G401 (cell line): ENCODE measurements around the gene DNAJB6. TPM values are rescaled to one million over a fixed set of nuclear protein-coding genes. Genes with fewer than 3 reads are reported as not detected.

Experiments
- DNase-seq: peaks from one replicate; pipeline ENCODE4 v3.0.0-alpha.2; 2015; ENCODE audit warnings: low spot score
- in situ Hi-C: cut with HindIII; loops from 2 replicates; pipeline ENCODE4 v1.10.0; 2016; ENCODE audit warnings: low sequenced_read_pairs, mixed read lengths
- total RNA-seq: library from RNA; depleted of rRNA; stranded (reverse); fragments of >200 nt; shearing (Covaris generic); gene quantifications from 2 replicates; pipeline ENCODE4 v1.2.3, GENCODE V29; 2014; rRNA removed

The DNAJB6 gene
- total RNA-seq, result 85.9 and 115 TPM in 2 replicates

GRCh38 chr7:157336383-157337315 is at the start of gene DNAJB6:
DNAJB6 (plus strand) TSS chr7:157337004; CDS start chr7:157358573, 21,569 bp downstream.
- peak; percentile 90 for DNase-seq
- in situ Hi-C loops, result loop anchor here (10.0 kb wide), 1 partner anchor 218 kb away; no protein-coding TSS in a partner anchor

DNA sequence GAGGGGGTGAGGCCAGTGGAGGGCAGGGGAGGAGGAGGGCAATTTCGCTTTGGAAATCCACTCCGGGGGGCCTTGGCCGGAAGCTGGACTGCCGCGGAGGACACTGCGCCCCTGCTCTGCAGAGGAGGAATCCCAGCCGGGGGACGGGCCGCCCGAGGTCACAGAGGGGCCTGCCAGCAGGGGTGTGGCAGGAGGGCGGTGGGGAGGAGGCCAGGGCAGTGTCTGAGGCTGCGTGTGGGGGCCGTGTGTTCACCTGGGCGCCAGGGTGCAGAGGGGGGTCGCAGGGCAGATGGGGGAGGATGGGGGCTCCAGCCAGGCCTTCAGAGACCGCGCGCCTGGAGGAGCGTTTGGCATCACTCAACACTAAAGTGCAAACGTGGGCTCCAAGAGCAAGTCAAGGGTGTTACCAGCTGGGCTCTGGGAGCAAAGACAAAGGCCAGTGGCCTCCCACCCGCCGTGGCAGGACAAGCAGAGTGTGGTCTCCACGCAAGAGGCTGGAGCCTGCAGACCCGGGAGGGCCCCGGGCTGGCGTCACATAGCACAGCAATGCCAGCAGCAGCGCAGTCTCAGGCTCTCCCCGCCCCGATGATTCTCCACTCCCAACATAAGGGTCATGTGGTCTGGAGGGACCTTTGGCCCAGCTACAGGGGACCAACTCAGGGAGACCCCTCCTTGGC is 45.3 kb upstream of the DNAJB6 start:
- in situ Hi-C loops, result no loop called here
- no peak for DNase-seq

- no peak for DNase-seq
- in situ Hi-C loops, result no loop called here
Measured at GRCh38 chr7:157292258-157292657, 44.5 kb upstream of the DNAJB6 start.

- in situ Hi-C loops, result no loop called here
- no peak for DNase-seq
Measured at GRCh38 chr7:157292770-157293412, 43.9 kb upstream of the DNAJB6 start.

DNA sequence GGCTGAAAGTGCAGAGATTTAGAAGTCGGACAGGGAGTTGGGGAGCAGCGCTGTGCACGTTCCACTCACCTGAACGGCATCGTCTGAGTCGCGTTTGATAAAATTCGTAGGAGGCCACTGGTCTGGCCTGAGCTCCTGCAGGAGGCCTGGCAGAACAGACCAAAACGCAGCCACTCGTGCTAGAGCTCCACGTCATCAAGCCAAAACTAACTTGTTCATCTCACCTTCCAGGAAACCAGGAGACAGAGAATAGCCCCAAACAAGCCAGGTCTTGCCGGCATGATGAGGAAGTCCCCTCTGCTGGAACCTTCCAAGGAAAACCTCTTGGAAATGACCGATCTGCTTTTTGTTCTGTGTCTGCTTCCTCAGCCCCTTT is 43.4 kb upstream of the DNAJB6 start:
- DNase-seq, result no peak
- in situ Hi-C loops, result no loop called here

GRCh38 chr7:157294773-157295172 is 42.0 kb upstream of the DNAJB6 start:
- DNase-seq, result no peak
- in situ Hi-C loops, result no loop called here

DNA sequence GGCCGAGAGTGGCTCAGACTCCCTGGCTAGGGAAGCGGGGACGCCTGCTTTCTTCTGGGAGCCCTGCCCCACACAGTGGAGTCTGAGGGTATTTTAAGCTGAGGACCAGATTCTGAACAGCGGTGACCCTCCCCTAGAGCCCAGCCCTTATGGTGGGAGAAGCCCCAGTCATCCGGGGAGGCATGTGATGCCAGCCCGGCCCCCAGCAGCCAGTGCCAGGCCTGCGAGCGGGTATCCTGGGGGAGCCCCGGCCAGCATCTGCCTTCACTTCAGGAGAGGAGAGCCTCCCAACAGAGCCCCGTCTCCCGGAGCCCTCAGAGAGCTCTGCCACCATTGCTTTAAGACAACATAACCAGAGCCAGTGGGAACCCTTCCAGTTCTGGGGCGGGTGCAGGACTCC is 41.5 kb upstream of the DNAJB6 start:
- in situ Hi-C loops, result no loop called here
- DNase-seq, result no peak

DNA sequence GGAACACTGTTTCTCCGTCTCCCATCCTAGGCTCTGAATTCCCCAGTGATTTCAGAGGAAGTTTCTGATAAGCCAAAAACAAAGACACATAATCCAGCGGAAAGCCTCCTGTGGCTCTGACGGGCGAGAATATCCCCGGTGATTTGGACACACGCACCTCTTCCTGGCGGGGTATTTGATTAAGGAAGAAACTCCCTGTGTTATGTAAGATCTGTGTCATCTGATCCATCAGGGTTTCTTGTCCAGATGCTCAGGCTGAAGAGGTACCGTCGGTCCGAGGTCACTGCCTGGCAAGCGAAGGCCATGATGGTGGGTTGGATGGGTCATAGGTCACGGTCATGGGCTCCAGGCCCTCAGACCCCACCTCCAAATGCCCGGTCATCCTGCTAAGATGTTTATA is 39.6 kb upstream of the DNAJB6 start:
- DNase-seq, result no peak
- in situ Hi-C loops, result no loop called here

GRCh38 chr7:157299317-157299612 is 37.5 kb upstream of the DNAJB6 start:
- in situ Hi-C loops, result no loop called here
- DNase-seq, result no peak

GRCh38 chr7:157299613-157300368 is 37.0 kb upstream of the DNAJB6 start:
- DNase-seq, result no peak
- in situ Hi-C loops, result no loop called here

DNA sequence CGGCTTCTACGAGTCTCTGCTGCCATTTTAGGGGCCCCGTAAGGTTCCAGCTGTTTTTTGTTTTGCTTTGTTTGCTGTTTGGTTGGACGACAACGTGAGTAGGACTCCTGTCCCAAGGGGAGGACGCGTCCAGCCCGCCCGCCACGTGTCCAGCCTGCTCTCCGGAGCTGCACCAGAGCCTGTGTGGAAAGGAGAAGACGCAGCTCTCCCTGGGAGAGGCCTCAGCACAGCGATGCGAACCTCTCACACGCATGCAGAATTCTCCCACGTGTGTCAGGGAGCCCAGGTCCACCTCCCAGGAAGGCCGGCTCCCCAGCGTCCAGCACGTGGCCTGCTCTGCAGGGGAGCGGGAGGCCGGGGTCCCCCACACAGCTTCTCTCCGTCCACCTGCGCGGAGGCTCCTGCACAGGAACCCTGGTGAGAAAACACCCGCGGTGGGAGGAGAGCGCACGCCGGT is 36.4 kb upstream of the DNAJB6 start:
- DNase-seq, result no peak
- in situ Hi-C loops, result no loop called here

- no peak for DNase-seq
- in situ Hi-C loops, result no loop called here
Measured at GRCh38 chr7:157301610-157302120, 35.1 kb upstream of the DNAJB6 start.

GRCh38 chr7:157306846-157307838 is 29.7 kb upstream of the DNAJB6 start:
- DNase-seq, result no peak
- in situ Hi-C loops, result no loop called here

- no peak for DNase-seq
- in situ Hi-C loops, result no loop called here
Measured at GRCh38 chr7:157309988-157310668, 26.7 kb upstream of the DNAJB6 start.

GRCh38 chr7:157310676-157311185 is 26.1 kb upstream of the DNAJB6 start:
- DNase-seq, result no peak
- in situ Hi-C loops, result no loop called here

DNA sequence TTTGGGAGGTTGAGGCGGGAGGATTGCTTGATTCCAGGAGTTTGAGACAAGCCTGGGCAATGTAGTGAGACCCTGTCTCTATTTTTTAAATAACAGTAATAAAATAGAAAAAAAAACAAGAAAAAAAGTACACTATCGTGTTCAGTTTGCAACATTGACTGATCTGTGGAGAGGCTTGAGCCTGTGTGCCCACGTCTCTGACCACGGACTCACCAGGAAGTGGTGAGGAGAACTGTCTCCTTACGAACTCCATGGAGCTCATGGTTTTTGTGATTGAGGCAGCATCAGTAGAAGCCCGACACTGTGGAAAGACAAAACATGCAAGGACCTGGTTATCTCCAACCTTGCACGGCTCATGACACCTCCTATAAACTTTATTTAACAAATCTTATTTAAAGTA is 23.9 kb upstream of the DNAJB6 start:
- in situ Hi-C loops, result no loop called here
- DNase-seq, result no peak

GRCh38 chr7:157313645-157314044 is 23.2 kb upstream of the DNAJB6 start:
- in situ Hi-C loops, result no loop called here
- no peak for DNase-seq
